GM18498 (cell line): ENCODE measurements around the gene POP4.

ENCODE experiments used
- ATAC-seq: cut with Tn5 transposase; IDR thresholded peaks from one replicate; pipeline ENCODE4 v1.9.1; 2021; ENCODE audit warnings: mild to moderate bottlenecking, moderate library complexity; ENCODE audit not compliant: unreplicated experiment

POP4 gene

GRCh38 chr19:29576761-29577648 is 29.1 kb upstream of the POP4 start:
- no peak for ATAC-seq

GRCh38 chr19:29577649-29577963 is 28.5 kb upstream of the POP4 start:
- no peak for ATAC-seq

GRCh38 chr19:29578349-29578748 is 27.7 kb upstream of the POP4 start:
- no peak for ATAC-seq

- no peak for ATAC-seq
Observed at GRCh38 chr19:29579308-29579910, 26.7 kb upstream of the POP4 start.

GRCh38 chr19:29581398-29581797 is 24.7 kb upstream of the POP4 start:
- ATAC-seq = no peak

- no peak for ATAC-seq
Observed at GRCh38 chr19:29583196-29583999, 22.7 kb upstream of the POP4 start.

- no peak for ATAC-seq
Observed at GRCh38 chr19:29586401-29586800, 19.7 kb upstream of the POP4 start.

GRCh38 chr19:29587059-29587458 is 19.0 kb upstream of the POP4 start:
- no peak for ATAC-seq

- peak; percentile 73 for ATAC-seq
Observed at GRCh38 chr19:29587518-29587986, 18.5 kb upstream of the POP4 start.

- no peak for ATAC-seq
Observed at GRCh38 chr19:29588095-29588494, 18.0 kb upstream of the POP4 start.

GRCh38 chr19:29590278-29590677 is 15.8 kb upstream of the POP4 start:
- ATAC-seq = no peak

GRCh38 chr19:29591670-29592069 is 14.4 kb upstream of the POP4 start:
- no peak for ATAC-seq

- no peak for ATAC-seq
Observed at GRCh38 chr19:29593869-29594268, 12.2 kb upstream of the POP4 start.

- ATAC-seq = no peak
Observed at GRCh38 chr19:29596080-29596727, 9.9 kb upstream of the POP4 start.

GRCh38 chr19:29596885-29597525 is 9.1 kb upstream of the POP4 start:
- ATAC-seq = no peak

- no peak for ATAC-seq
Observed at GRCh38 chr19:29598036-29598435, 8.0 kb upstream of the POP4 start.

GRCh38 chr19:29598496-29598895 is 7.6 kb upstream of the POP4 start:
- ATAC-seq = no peak

GRCh38 chr19:29603308-29603707 is 2.8 kb upstream of the POP4 start:
- ATAC-seq = no peak

GRCh38 chr19:29606420-29606747 is 301 bp downstream of the POP4 start:
- ATAC-seq = no peak

GRCh38 chr19:29609636-29610035 is 3.6 kb downstream of the POP4 start:
- ATAC-seq = no peak

GRCh38 chr19:29610213-29610573 is 4.1 kb downstream of the POP4 start:
- ATAC-seq = no peak
